ENCODE data around the gene INHBC. TPM values are rescaled to one million over a fixed set of nuclear protein-coding genes. Genes with fewer than 3 reads are reported as not detected.

The INHBC gene
- total RNA-seq, 1 experiment from 2014 or later, result 0.20 TPM

DNA sequence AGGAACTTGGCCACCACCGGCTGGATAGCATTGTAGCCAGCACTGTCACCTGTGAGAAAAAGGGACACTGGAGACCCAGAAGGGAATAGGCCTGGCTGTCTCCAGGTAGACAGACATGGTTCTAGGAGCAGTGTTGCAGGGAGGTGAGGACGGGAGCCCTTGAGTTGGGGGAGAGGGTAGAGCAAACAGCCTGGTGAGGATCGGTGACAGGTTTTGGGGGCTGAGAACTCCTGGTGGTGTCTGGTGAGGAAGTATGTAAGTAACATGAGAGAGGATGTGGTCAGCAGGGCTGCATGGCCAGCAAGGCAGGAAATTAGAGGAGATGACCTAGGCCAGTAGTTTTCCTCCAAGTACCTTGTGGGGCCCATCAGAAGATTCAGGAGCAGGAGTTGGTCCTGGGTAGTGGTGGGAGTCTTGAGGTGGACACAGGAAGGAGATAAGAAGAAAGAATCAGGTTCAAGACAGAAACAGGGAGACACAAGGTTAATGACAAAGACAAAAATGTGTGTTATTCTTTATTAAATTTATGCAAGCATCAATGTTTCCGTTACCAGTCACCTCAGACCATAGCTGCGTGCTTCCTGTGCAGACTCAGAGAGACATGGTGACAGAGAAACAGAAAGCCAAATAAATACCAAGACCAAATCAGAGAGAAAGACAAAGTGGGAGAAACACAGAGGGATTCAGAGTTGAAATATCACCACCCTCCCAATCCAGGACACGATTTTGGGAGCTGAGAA lies 45.0 kb downstream of the INHBC start, which contains the start of gene ARHGAP9:
ARHGAP9 (minus strand) TSS at position 491 of the 740 bp plus-strand sequence; CDS start at position 31, 460 bp downstream.
- Histone ChIP-seq H3K36me3 (ENCODE audit: control insufficient read depth in 1 of 2, insufficient read depth in 2 of 2, low read length in 2 of 2) (no peaks in the 10 kb centered on the region), H3K4me1 (ENCODE audit: control insufficient read depth in 1 of 2, insufficient read depth in 2 of 2, low read length in 2 of 2) (peaks cover 0 to 16% of the 10 kb centered on the region in 2 experiments; a peak in 2 of 4 replicates), H3K79me2 (ENCODE audit: insufficient read depth, low read length) (no peaks in the 10 kb centered on the region), H4K20me1 (ENCODE audit: insufficient read depth) (no peaks in the 10 kb centered on the region), H3K9ac (ENCODE audit: low read length) (no peak within 1 kb of the TSS), H3K27ac (ENCODE audit: low read depth, low read length) (no peak within 1 kb of the TSS), H3K27me3 (ENCODE audit: insufficient read depth, low read length) (peaks cover 11% of the 10 kb centered on the region), H2AFZ (ENCODE audit: low read depth, low read length, poor library complexity, severe bottlenecking) (no peak within 1 kb of the TSS), H3K4me2 (ENCODE audit: low read length) (no peak within 1 kb of the TSS), H3K4me3 (replicated peaks in 1 of 2; ENCODE audit: low read depth in 1 of 2, low read length in 2 of 2) (no peak within 1 kb of the TSS), H3K9me3 (ENCODE audit: control insufficient read depth in 1 of 2, insufficient read depth in 1 of 2, low read depth in 1 of 2, low read length in 2 of 2) (no peaks in the 10 kb centered on the region), H3K9me2 (ENCODE audit: insufficient read depth) (no peaks in the 10 kb centered on the region)
- BruUV-seq (replicated peaks), result no TSS peak
- TF ChIP-seq EGR1 (IDR thresholded peaks at IDR 0.05; ENCODE audit: low read depth) (no peak), ZNF274 (IDR thresholded peaks at IDR 0.05; ENCODE audit: low read depth, low read length) (no peak), SRF (IDR thresholded peaks at IDR 0.05; ENCODE audit: low read depth) (no peak), TCF7L2 (IDR thresholded peaks at IDR 0.05; ENCODE audit: borderline replicate concordance, extremely low read depth, insufficient read depth, insufficient read length) (no peak), EZH2phosphoT487 (IDR thresholded peaks at IDR 0.05; ENCODE audit: borderline replicate concordance) (no peak), RAD21 (IDR thresholded peaks at IDR 0.05; ENCODE audit: low read depth) (no peak), ELF1 (IDR thresholded peaks at IDR 0.05; ENCODE audit: borderline replicate concordance, low read depth) (no peak), SIN3A (IDR thresholded peaks at IDR 0.05; ENCODE audit: low read depth) (no peak), POLR2A (IDR thresholded peaks at IDR 0.05; ENCODE audit: borderline replicate concordance, extremely low read depth, insufficient read depth, insufficient read length) (no peak), CEBPB (IDR thresholded peaks at IDR 0.05; ENCODE audit: low read depth) (no peak), POLR2AphosphoS5 (IDR thresholded peaks at IDR 0.05; ENCODE audit: low read depth, low read length) (no peak), FOSL1 (IDR thresholded peaks at IDR 0.05; ENCODE audit: low read depth) (no peak), SP1 (IDR thresholded peaks at IDR 0.05; ENCODE audit: low read depth) (no peak), ZFX (IDR thresholded peaks at IDR 0.05) (no peak), YY1 (IDR thresholded peaks at IDR 0.05; ENCODE audit: extremely low read depth, insufficient replicate concordance, low read depth, low read length) (no peak), JUND (IDR thresholded peaks at IDR 0.05) (no peak)
- TF ChIP-seq, protein P1, sequence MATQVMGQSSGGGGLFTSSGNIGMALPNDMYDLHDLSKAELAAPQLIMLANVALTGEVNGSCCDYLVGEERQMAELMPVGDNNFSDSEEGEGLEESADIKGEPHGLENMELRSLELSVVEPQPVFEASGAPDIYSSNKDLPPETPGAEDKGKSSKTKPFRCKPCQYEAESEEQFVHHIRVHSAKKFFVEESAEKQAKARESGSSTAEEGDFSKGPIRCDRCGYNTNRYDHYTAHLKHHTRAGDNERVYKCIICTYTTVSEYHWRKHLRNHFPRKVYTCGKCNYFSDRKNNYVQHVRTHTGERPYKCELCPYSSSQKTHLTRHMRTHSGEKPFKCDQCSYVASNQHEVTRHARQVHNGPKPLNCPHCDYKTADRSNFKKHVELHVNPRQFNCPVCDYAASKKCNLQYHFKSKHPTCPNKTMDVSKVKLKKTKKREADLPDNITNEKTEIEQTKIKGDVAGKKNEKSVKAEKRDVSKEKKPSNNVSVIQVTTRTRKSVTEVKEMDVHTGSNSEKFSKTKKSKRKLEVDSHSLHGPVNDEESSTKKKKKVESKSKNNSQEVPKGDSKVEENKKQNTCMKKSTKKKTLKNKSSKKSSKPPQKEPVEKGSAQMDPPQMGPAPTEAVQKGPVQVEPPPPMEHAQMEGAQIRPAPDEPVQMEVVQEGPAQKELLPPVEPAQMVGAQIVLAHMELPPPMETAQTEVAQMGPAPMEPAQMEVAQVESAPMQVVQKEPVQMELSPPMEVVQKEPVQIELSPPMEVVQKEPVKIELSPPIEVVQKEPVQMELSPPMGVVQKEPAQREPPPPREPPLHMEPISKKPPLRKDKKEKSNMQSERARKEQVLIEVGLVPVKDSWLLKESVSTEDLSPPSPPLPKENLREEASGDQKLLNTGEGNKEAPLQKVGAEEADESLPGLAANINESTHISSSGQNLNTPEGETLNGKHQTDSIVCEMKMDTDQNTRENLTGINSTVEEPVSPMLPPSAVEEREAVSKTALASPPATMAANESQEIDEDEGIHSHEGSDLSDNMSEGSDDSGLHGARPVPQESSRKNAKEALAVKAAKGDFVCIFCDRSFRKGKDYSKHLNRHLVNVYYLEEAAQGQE (IDR thresholded peaks at IDR 0.05; ENCODE audit: low read depth), result no peak
- TF ChIP-seq, protein P2, sequence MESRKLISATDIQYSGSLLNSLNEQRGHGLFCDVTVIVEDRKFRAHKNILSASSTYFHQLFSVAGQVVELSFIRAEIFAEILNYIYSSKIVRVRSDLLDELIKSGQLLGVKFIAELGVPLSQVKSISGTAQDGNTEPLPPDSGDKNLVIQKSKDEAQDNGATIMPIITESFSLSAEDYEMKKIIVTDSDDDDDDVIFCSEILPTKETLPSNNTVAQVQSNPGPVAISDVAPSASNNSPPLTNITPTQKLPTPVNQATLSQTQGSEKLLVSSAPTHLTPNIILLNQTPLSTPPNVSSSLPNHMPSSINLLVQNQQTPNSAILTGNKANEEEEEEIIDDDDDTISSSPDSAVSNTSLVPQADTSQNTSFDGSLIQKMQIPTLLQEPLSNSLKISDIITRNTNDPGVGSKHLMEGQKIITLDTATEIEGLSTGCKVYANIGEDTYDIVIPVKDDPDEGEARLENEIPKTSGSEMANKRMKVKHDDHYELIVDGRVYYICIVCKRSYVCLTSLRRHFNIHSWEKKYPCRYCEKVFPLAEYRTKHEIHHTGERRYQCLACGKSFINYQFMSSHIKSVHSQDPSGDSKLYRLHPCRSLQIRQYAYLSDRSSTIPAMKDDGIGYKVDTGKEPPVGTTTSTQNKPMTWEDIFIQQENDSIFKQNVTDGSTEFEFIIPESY (IDR thresholded peaks at IDR 0.05; ENCODE audit: extremely low read depth, insufficient replicate concordance, low read length), result no peak
- TF ChIP-seq, protein P3, sequence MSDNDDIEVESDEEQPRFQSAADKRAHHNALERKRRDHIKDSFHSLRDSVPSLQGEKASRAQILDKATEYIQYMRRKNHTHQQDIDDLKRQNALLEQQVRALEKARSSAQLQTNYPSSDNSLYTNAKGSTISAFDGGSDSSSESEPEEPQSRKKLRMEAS (IDR thresholded peaks at IDR 0.05), result no peak
- ChIA-PET CTCF (no interaction called here), RAD21 (ENCODE audit: low non-redundant PET in 1 of 2, low total read pairs in 2 of 2, uncharacterized antibody in 2 of 2, unreplicated experiment in 2 of 2) (no interaction called here), POLR2A (no interaction called here)
- ATAC-seq (no peak), DNase-seq (ENCODE audit: low read depth, low spot score) (no peak)
- intact Hi-C loops (cut with micrococcal nuclease), result no loop called here
